ENCODE data around the gene FN1. TPM values are rescaled to one million over a fixed set of nuclear protein-coding genes. Genes with fewer than 3 reads are reported as not detected.

FN1 gene
- polyA plus RNA-seq, 1 of the 3 experiments (the other 2 are of a cell fraction) = 1,671 TPM

GRCh38 chr2:215423234-215423633 is 12.6 kb downstream of the FN1 start:
- H3F3A ChIP-seq (replicated peaks; ENCODE audit: insufficient read depth) = peaks cover 91% of the 10 kb centered on the region
- H3K4me1 ChIP-seq (ENCODE audit: control insufficient read depth in 1 of 2, insufficient read depth in 2 of 2, low read depth in 1 of 2, low read length in 1 of 2) = peaks cover 0 to 25% of the 10 kb centered on the region in 2 experiments; a peak in 1 of 4 replicates
- ChIA-PET CTCF (interaction anchor here (0.9 kb wide), 1 partner anchor 12 kb away, joined by 4 read pairs; no protein-coding TSS in a partner anchor), POLR2A (interaction anchor here (0.7 kb wide), 1 partner anchor 1709 kb away, joined by 3 read pairs; no protein-coding TSS in a partner anchor)
- peaks cover 89% of the 10 kb centered on the region for H3K79me2 ChIP-seq (ENCODE audit: insufficient read depth)
- TF ChIP-seq IRF3 (IDR thresholded peaks at IDR 0.05; ENCODE audit: low read depth, low read length) (no peak), NRF1 (IDR thresholded peaks at IDR 0.05; ENCODE audit: low read depth, low read length) (no peak), RCOR1 (IDR thresholded peaks at IDR 0.05; ENCODE audit: low read length) (no peak), ZBTB33 (IDR thresholded peaks at IDR 0.05; ENCODE audit: borderline replicate concordance, low read depth) (no peak), ELF1 (IDR thresholded peaks at IDR 0.05) (no peak), EZH2phosphoT487 (IDR thresholded peaks at IDR 0.05; ENCODE audit: borderline replicate concordance, low read depth) (no peak), FOSL2 (IDR thresholded peaks at IDR 0.05; ENCODE audit: borderline replicate concordance, low read depth) (no peak), RAD21 (IDR thresholded peaks at IDR 0.05; ENCODE audit: low read length) (no peak), TCF12 (IDR thresholded peaks at IDR 0.05) (no peak), GATA2 (CRISPR knock-in tag; IDR thresholded peaks at IDR 0.05) (no peak), CHD2 (IDR thresholded peaks at IDR 0.05; ENCODE audit: low read length, partially characterized antibody) (no peak), GABPA (IDR thresholded peaks at IDR 0.05; ENCODE audit: low read depth) (no peak)
- TF ChIP-seq, protein P1, sequence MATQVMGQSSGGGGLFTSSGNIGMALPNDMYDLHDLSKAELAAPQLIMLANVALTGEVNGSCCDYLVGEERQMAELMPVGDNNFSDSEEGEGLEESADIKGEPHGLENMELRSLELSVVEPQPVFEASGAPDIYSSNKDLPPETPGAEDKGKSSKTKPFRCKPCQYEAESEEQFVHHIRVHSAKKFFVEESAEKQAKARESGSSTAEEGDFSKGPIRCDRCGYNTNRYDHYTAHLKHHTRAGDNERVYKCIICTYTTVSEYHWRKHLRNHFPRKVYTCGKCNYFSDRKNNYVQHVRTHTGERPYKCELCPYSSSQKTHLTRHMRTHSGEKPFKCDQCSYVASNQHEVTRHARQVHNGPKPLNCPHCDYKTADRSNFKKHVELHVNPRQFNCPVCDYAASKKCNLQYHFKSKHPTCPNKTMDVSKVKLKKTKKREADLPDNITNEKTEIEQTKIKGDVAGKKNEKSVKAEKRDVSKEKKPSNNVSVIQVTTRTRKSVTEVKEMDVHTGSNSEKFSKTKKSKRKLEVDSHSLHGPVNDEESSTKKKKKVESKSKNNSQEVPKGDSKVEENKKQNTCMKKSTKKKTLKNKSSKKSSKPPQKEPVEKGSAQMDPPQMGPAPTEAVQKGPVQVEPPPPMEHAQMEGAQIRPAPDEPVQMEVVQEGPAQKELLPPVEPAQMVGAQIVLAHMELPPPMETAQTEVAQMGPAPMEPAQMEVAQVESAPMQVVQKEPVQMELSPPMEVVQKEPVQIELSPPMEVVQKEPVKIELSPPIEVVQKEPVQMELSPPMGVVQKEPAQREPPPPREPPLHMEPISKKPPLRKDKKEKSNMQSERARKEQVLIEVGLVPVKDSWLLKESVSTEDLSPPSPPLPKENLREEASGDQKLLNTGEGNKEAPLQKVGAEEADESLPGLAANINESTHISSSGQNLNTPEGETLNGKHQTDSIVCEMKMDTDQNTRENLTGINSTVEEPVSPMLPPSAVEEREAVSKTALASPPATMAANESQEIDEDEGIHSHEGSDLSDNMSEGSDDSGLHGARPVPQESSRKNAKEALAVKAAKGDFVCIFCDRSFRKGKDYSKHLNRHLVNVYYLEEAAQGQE (IDR thresholded peaks at IDR 0.05; ENCODE audit: low read depth, low read length) = no peak
- TF ChIP-seq, protein P2, sequence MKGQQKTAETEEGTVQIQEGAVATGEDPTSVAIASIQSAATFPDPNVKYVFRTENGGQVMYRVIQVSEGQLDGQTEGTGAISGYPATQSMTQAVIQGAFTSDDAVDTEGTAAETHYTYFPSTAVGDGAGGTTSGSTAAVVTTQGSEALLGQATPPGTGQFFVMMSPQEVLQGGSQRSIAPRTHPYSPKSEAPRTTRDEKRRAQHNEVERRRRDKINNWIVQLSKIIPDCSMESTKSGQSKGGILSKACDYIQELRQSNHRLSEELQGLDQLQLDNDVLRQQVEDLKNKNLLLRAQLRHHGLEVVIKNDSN (IDR thresholded peaks at IDR 0.05; ENCODE audit: borderline replicate concordance, low read depth) = no peak
- H3K9me3 ChIP-seq = no peaks in the 10 kb centered on the region
- no peaks in the 10 kb centered on the region for H3K9me2 ChIP-seq
- H2AFZ ChIP-seq (ENCODE audit: low read depth) = no peak overlapping the region
- DNase-seq = no peak
- H3K4me2 ChIP-seq = peak overlapping the region; percentile 49; the same call in 1 of the 2 replicates
- no peaks in the 10 kb centered on the region for H3K27me3 ChIP-seq (ENCODE audit: insufficient read depth)
- no peak overlapping the region for H3K9ac ChIP-seq
- peak overlapping the region in 1 of 2 experiments; percentile 88; a peak in 2 of 4 replicates for H3K27ac ChIP-seq (ENCODE audit: low read depth in 2 of 2, low read length in 1 of 2)
- 83% methylated on average over 3 of the region's 3 CpGs for WGBS (ENCODE audit: low lambda C conversion rate)
- H3K36me3 ChIP-seq (replicated peaks in 1 of 2; ENCODE audit: control insufficient read depth in 1 of 2, insufficient read depth in 2 of 2, low read length in 1 of 2) = peaks cover 74 to 87% of the 10 kb centered on the region in 2 experiments
- H4K20me1 ChIP-seq (ENCODE audit: insufficient read depth) = peaks cover 76% of the 10 kb centered on the region
- no peak overlapping the region for H3K4me3 ChIP-seq (ENCODE audit: low read depth in 2 of 2, low read length in 1 of 2)

All from SK-N-SH (cell line).